Right forelimb (tissue), 1 donor: ENCODE measurements around the gene MAB21L3.

Source experiments
- DNase-seq: peaks from one replicate; pipeline ENCODE4 v3.0.0-alpha.2; 2018

MAB21L3 gene

DNA sequence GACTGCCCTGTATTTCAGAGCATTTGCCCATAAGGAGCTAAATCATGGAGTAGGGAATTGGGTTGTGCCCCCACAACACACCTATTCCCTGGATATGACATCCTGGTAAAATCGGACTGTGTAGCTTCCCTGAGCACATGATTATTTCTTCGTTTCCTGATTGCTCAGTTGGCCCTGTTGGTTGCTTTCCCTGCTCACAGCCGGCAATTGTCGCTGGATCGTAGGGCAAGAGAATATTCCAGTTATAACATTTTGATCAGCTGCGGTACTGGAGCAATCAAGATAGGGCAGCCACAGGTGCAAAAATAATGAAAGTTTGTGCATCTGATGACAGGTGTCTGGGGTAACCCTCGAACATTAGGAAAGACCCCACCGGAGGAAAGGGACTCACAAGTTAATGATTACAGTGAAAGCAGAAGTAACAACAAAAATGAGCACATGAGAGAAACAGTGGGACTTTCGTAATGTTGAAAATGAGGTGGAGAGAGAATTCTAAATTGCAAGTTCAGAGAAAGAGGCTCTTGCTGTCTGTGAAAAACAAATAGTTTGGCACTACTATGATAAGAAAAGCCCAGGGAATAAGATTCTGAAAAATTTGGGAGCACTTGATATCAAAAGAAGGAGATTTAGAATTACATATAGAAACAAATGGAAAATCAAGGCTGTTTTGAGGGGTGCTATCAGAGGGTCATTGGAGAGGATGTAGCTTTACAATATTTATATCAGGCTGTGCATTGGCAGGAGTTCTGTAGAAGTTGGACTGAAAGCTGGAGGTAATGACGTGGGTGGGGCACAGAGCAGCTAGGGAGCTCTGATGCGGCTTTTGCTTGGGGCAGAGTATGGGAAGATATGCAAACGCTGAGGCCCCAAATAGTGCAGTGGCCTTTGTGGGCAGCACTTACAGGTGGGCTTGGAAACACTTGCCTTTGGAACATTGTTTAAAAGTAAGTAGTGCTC is at the start of gene MAB21L3:
Gene MAB21L3, plus strand, starts transcription at position 833 of the 957 bp plus-strand sequence. CDS start 1,217 bp downstream, outside the sequence.
- DNase-seq, result no peak

DNA sequence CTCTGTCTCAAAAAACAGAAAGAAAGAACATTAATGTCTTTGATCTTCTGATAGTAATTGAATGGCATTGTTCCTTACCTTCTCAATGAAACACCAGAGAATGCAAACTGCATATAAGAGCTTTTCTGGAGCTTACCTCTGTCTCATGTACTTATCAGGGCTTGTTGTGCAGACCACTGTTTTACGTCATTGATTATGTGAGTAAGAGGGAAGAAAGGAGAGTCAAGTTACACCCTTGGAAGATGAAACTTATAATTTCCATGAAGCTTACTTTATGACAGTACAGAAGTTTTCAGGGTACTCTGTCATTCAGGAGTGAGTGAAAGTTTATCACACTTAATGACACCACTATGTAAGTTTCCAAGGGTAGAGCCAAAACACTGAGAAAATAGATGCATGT is 49.0 kb upstream of the MAB21L3 start:
- DNase-seq, result no peak

DNA sequence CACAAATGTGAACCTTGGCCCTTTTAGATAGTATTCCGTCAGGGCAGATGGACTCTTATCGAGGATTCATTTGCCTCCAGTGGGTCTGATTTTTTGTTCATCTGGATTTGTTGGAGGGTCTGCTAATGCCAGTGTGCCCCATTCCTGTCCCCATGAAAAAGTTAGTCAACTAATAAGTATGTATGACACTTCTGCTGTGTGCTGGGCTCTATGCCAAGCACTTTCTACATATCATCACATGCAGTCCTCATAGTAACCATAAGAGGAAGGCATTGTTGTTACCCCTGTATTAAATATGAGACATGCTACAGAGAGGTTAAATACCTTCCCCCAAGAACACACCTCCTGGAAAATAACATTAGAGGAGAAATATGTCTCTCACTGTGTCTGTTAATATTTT is 46.6 kb upstream of the MAB21L3 start:
- no peak for DNase-seq

DNA sequence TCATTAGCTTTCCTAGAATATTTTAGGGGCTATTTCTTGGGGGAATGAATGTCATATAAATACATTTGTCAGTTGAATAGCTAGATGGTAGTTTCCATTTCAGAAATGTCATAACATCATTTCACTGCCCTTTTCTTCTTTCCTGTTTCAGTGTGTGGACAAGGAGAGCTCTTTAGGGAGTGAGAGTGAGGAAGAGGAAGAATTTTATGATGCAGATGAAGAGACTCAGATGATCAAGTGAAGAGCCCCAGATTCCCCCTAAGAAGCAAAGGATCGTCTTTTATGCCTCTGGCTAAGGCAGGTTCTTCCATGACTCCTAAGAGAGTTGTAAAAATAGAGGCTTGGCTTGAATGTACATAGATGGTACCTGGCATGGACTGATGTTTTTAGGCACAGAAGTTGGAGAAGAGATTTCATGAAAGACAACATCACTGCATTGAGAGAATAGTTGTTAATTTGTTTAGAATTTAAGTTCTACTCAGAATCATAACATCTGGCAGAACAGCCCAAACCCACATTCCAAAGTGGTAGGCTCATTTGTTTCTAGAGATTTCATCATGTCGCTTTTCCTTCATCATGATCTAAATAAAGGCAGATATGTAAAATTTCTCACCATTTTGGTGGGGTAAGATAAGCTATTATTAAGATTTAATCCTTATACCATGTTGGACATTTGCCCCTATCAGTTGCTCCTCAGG is 44.2 kb upstream of the MAB21L3 start:
- no peak for DNase-seq

DNA sequence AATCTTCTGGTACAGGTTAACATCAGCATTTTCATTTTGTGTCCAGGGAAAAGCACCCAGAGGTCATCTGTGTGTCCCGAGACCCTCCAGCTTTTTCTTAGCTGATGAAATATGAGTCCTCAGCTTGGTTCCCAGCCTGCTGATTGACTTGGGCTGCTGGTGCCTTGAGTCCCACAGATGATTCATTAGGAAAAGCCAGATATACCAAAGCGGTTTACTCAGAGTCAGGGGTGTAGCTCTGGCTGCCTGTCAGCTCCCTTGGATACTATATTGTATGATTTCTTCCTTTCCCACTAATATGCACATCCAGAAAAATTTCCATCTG is 43.7 kb upstream of the MAB21L3 start:
- no peak for DNase-seq

- DNase-seq, result no peak
Observed at GRCh38 chr1:116075575-116075974, 35.6 kb upstream of the MAB21L3 start.

DNA sequence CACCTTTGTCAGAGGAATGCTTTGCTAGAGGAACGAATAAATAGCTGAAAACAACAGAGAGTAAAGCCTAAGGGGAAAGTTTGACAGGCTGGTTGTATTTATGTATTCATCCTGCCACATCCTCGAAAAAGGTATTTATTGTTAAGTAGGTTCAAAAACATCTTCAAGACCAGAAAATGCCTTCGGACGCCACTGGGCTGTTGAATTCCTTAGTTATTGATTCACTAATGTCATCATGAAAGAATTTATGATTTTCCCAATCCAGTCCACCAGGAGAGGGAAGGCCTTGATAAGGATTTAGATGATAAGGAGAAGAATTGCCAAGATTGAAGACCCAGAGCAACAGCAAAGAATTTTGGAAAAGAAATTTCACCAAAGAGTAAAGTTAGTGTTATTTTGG is 35.2 kb upstream of the MAB21L3 start:
- no peak for DNase-seq

- DNase-seq, result no peak
Observed at GRCh38 chr1:116076831-116077230, 34.4 kb upstream of the MAB21L3 start.

GRCh38 chr1:116078699-116079223 is 32.4 kb upstream of the MAB21L3 start:
- no peak for DNase-seq

GRCh38 chr1:116087628-116088027 is 23.6 kb upstream of the MAB21L3 start:
- no peak for DNase-seq

GRCh38 chr1:116089870-116090269 is 21.3 kb upstream of the MAB21L3 start:
- no peak for DNase-seq

DNA sequence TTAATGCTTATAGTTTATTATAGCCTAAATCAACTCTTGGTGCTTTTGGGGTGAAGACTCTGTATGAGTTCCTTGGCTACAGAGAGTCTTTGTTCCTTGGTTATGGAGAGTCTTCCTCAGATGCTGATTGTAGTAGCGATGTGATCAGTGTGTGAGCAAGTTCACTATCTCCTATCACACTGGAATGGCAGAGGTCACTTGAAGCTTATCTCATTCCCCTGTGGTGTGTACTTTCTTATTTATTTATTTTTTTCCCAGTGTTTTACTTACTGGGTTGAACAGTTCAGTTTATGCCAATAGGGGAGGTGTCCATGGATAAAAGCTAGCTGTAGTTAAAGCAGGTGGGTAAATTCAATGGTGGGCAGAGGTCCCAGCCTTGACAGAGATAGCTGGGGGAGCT is 20.1 kb upstream of the MAB21L3 start:
- DNase-seq, result no peak

DNA sequence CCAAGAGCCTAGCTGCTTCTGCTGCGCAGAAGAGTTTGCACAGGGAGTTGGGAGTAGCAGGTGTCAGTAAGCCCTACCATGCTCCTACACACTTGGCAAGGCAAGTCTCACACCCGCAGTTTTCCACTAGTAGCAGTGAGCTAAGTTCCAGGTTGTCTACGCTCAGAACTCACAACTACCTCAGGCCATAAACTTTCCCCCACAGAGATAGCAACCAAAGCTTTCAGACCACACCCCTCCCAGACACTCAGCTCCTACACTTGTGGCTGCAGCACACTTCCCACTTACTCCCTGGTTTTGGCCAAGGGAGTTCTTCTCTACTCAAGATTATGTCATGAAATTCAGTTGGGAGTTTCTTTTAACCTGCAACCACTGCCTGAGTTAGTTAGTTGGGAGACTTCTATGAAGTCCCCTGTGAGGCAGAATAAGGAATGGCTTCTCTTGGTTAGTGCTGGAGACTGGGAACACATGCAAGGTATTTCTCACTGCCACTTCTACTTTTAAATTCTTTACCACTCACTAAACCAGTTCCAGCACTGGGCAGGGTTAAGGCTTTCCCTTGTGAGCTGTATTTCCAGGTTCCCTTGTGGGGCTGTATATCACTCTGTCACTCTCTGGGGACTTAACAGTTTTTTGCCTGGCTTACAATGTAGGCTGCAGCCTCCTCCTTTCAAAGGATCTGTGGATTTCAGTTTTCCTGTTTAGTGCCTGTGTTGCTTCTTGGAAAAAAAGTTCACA is 18.3 kb upstream of the MAB21L3 start:
- DNase-seq, result no peak

DNA sequence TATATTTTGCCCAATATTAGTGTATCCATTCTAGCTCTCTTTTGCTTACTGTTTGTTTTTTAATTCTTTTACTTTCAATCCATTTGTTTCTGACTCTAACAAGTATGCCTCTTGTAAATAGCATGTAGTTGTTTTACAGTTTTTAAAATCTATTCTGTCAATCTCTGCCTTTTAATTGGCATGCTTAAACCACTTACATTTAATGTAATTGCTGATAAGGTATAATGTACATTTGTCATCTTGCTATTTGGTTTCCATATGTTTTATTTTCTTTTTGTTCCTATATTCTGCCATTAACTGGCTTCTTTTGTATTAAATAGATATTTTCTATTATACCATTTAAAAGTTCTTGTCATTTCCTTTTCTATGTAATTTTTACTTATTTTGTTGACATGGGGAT is 16.2 kb upstream of the MAB21L3 start:
- no peak for DNase-seq

- no peak for DNase-seq
Observed at GRCh38 chr1:116096013-116096618, 15.1 kb upstream of the MAB21L3 start.

DNA sequence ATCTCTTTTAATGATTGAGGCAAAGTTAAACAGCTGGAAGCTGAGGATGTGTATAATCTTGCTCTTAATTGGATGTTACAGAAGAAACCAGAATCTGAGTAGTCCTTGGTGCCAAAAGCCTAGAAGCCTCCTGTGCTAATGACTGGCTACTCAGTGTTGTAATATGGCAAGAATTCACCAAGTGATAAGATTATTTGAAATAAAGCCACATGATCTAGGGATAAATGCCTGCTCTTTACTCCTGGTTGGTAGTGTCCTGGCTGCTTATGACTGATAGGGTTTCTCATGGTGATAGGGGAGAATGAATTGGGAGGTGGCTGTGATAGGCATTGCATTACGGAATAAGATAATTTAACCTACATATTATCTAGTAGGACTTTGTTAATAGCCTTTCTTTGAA is 13.6 kb upstream of the MAB21L3 start:
- no peak for DNase-seq

DNA sequence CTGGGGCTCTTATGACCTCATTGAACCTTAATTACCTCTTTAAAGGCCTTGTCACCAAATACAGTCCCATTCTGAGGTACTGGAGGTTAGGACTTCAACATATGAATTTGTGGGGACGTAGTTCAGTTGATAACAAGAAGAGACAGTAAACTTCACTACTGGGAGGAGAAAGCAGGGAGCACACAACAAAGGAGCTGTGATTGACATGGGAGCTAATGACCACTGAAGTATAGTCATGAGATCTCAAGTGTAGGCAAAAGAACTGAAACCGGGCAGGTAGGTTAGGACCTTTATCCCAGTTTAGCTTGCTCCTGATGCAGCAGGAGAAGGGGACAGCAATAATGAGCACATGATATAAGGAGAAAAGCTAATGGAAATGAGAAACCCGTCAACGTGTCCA is 11.8 kb upstream of the MAB21L3 start:
- DNase-seq, result no peak

DNA sequence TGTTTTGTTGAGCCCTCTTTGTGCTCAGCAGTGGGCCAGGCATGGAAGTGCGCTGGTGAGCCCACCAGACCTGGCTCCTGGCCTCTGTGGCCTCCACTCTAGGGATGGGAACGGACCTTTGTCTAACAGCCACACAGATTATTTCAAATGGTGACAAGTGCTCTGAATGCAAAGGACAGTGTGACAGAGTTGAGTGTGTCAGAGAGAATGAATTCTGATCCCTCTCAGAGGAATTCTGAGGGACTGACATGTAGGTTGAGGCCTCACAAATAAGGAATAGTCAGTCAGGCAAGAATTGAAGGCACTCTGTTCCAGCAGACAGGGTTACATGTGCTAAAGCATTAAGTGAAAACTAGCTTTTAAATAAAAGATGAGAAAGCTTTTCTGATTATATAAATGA is 11.3 kb upstream of the MAB21L3 start:
- no peak for DNase-seq

DNA sequence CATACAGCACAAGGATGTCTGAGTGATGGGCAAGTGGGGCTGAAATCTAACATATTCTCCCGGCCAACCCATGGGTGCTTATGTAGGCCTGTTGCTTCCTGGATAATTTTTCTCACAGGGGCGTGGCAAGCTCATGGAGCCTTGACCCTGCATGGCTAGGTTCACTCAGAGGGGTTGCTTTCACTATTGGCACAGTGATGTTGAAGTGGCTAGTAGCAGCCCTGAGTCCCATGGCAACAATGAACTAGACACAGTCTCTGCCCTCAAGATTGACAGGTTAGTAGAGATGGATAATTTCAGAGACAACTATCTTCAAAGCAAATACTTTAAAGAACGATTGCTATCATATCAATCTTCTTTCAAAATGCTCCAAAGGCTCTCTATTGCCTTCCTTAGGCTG is 6.5 kb upstream of the MAB21L3 start:
- no peak for DNase-seq

GRCh38 chr1:116105996-116106395 is 5.2 kb upstream of the MAB21L3 start:
- no peak for DNase-seq

DNA sequence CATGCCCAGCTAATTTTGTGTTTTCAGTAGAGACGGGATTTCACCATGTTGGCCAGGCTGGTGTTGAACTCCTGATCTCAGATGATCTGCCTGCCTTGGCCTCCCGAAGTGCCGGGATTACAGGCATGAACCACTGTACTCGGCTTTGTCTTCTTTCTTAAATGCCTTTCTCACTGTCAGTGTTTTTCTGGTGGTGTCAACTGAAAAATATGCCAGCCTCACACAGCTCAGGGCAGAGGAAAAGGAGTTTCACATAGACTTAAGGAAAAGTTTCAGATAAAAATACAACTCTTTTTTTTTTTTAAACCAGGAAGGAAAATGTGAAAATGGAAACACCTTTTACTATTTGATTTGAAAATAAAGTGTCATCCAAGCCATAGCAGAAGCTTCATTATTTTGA is 4.6 kb upstream of the MAB21L3 start:
- no peak for DNase-seq

DNA sequence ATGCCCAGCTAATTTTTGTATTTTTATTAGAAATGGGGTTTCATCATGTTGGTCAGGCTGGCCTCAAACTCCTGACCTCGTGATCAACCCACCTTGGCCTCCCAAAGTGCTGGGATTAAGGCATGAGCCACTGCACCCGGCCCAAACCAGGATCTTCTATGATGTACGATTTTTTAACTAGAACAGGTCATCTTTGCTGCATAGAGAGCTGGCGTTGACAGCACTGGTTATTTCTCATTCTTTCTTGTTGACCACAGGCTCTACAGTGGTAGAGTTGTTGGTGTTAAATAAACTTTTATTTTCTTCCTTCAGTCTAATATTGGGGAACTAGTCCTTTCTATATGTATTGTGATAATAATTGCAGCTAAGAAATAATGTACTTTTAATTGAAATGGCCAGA is 3.8 kb upstream of the MAB21L3 start:
- no peak for DNase-seq

DNA sequence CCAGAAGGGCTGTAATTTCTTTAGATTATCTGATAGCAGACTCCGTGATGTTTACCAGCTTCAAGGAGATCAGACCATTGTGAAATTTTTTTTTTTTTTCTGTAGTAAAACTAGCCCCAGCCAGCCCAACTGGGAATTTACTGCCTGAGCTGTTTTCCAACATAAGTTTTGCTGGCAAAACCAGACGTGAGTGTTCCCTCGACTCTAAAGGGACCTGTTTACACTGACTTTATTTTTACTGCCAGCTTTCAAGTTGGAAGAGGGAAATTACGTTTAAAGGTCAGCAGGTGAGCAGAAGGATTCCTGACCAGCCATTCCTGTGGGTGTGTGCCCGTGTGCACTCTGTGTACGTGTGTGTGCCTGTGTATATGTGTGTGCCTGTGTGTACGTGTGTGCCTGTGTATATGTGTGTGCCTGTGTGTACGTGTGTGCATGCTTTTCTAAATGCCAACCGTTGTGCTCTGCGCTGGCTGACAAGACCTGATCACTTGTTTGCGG is 374 bp downstream of the MAB21L3 start:
- DNase-seq, result no peak
